Posterior cingulate gyrus (tissue), 11 donors: Measurements from ENCODE around the gene HOXB6.

Experiments used
- DNase-seq, 10 donors: peaks; one replicate each; pipeline versions ENCODE4 v3.0.0 to v3.0.0-alpha.2; 2020 to 2021; ENCODE audit warnings: mixed read lengths in 3 of 10
- intact Hi-C: fragments of 100-400 bp; cut with DNase I; formaldehyde crosslinking; loops from one replicate; pipeline ENCODE4 v1.15.1; 2023

The HOXB6 gene

GRCh38 chr17:48547808-48548522, 56.8 kb downstream of the HOXB6 start:
- intact Hi-C loops, result no loop called here
- no peak for DNase-seq

- intact Hi-C loops, result no loop called here
- DNase-seq, result no peak
These were observed 57.6 kb downstream of the HOXB6 start for GRCh38 chr17:48546924-48547807.

- intact Hi-C loops, result no loop called here
- DNase-seq, result no peak
These were observed 58.5 kb downstream of the HOXB6 start for GRCh38 chr17:48546137-48546923.
